DOHH2 (cell line): ENCODE measurements around the gene PTER.

ENCODE experiments used
- H3F3A ChIP-seq: fragments of 200-600 bp; sonication (generic), shearing (Covaris generic); 2 replicates; pipeline ENCODE4 v1.6.0; 2016; ENCODE audit warnings: antibody characterized with exemption, mild to moderate bottlenecking; ENCODE audit not compliant: control insufficient read depth, insufficient read depth
- H3K27ac ChIP-seq: fragments of 200-600 bp; sonication (generic); 2 replicates; pipeline ENCODE4 v1.5.1; 2014; ENCODE audit warnings: low read depth, mild to moderate bottlenecking, low read length, moderate library complexity
- H3K27me3 ChIP-seq: fragments of 200-600 bp; sonication (generic); 2 replicates; pipeline ENCODE4 v1.6.1; 2014; ENCODE audit warnings: mild to moderate bottlenecking, low read length, mixed read lengths; ENCODE audit not compliant: control insufficient read depth
- H3K36me3 ChIP-seq: fragments of 200-600 bp; sonication (generic); 2 replicates; pipeline ENCODE4 v1.6.1; 2014; ENCODE audit warnings: mild to moderate bottlenecking, low read length, moderate library complexity, mixed read lengths; ENCODE audit not compliant: control insufficient read depth
- H3K4me1 ChIP-seq: fragments of 200-600 bp; sonication (generic); 2 replicates; pipeline ENCODE4 v1.6.1; 2014; ENCODE audit warnings: mild to moderate bottlenecking, low read length, mixed read lengths; ENCODE audit not compliant: control insufficient read depth
- H3K4me2 ChIP-seq: fragments of 200-600 bp; sonication (generic); 2 replicates; pipeline ENCODE4 v1.6.0; 2014; ENCODE audit warnings: mild to moderate bottlenecking, low read length, moderate library complexity
- H3K4me3 ChIP-seq: fragments of 200-600 bp; sonication (generic); 2 replicates; pipeline ENCODE4 v1.5.1; 2014; ENCODE audit warnings: mild to moderate bottlenecking, low read length, mixed read lengths
- H3K79me2 ChIP-seq: fragments of 200-600 bp; sonication (generic); 2 replicates; pipeline ENCODE4 v1.6.1; 2014; ENCODE audit warnings: mild to moderate bottlenecking, low read length, mixed read lengths; ENCODE audit not compliant: control insufficient read depth
- H3K9me2 ChIP-seq: fragments of 200-600 bp; sonication (generic); replicated peaks from 2 replicates; pipeline ENCODE4 v1.6.1; 2014; ENCODE audit warnings: mild to moderate bottlenecking, low read length, mixed read lengths; ENCODE audit not compliant: control insufficient read depth
- H3K9me3 ChIP-seq: fragments of 200-600 bp; sonication (generic); 2 replicates; pipeline ENCODE4 v1.6.1; 2014; ENCODE audit warnings: antibody characterized with exemption, low read length, mixed read lengths; ENCODE audit not compliant: control insufficient read depth, insufficient read depth
- H4K20me1 ChIP-seq: fragments of 200-600 bp; sonication (generic); 2 replicates; pipeline ENCODE4 v1.6.0; 2014; ENCODE audit warnings: low read depth, mild to moderate bottlenecking, antibody characterized with exemption, low read length, moderate library complexity; ENCODE audit not compliant: control insufficient read depth, insufficient read depth
- EZH2phosphoT487 ChIP-seq: fragments of 200-600 bp; sonication (generic); IDR thresholded peaks from 2 replicates; pipeline ENCODE4 v1.6.1; 2017; ENCODE audit warnings: borderline replicate concordance, mild to moderate bottlenecking, antibody characterized with exemption, low read length, moderate library complexity, mixed read lengths
- TF ChIP-seq, protein P1 (sequence below): fragments of 200-600 bp; sonication (generic); IDR thresholded peaks from one replicate; pipeline ENCODE4 v1.5.1; 2014; ENCODE audit warnings: antibody characterized with exemption, mild to moderate bottlenecking, low read depth, low read length; ENCODE audit not compliant: poor library complexity, severe bottlenecking

PTER gene, protein sequence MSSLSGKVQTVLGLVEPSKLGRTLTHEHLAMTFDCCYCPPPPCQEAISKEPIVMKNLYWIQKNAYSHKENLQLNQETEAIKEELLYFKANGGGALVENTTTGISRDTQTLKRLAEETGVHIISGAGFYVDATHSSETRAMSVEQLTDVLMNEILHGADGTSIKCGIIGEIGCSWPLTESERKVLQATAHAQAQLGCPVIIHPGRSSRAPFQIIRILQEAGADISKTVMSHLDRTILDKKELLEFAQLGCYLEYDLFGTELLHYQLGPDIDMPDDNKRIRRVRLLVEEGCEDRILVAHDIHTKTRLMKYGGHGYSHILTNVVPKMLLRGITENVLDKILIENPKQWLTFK

DNA sequence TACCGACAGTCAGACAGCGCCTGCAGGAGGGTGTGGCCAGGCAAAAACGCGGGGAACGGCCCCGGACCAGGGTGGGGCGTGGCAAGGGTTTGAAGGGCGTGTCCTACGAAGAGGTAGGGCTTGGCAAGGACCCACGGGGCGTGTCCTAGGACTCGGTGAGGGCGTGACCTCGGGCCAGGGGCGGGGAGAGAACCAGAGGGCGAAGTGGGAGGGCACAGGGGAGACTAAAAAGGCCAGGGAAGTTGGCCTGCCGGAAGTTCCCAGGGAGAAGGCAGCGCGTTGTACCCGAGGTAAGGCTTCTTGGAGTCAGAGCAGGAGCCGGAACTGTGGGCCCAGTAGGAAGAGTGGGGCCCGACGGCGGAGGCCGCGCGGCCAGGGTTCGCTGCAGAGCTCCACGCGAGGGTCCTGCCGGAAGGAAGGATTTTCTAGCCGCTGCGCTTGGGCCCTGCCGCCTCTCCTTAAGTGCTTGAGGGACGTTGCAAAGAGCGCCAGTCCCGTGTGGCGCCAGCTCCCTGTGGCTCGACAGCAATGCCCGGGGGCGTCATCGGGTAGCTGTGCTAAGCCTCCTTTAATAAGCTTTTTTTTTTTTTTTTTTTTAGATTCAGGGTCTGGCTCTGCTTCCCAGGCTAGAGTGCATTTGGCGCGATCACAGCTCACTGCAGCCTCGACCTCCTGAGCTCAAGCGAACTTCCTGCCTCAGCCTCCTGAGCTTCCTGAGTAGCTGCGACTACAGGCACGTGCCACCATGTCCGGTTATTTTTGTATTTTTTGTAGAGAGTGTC is at the start of gene PTER:
Gene PTER (plus strand): TSS at position 253 of the 782 bp plus-strand sequence. CDS start 47,375 bp downstream, outside the sequence.
- no peaks in the 10 kb centered on the region for H3K9me2 ChIP-seq
- H4K20me1 ChIP-seq = no peaks in the 10 kb centered on the region
- peak within 1 kb of the TSS; percentile 62 for H3K27ac ChIP-seq
- TF ChIP-seq, protein P1, sequence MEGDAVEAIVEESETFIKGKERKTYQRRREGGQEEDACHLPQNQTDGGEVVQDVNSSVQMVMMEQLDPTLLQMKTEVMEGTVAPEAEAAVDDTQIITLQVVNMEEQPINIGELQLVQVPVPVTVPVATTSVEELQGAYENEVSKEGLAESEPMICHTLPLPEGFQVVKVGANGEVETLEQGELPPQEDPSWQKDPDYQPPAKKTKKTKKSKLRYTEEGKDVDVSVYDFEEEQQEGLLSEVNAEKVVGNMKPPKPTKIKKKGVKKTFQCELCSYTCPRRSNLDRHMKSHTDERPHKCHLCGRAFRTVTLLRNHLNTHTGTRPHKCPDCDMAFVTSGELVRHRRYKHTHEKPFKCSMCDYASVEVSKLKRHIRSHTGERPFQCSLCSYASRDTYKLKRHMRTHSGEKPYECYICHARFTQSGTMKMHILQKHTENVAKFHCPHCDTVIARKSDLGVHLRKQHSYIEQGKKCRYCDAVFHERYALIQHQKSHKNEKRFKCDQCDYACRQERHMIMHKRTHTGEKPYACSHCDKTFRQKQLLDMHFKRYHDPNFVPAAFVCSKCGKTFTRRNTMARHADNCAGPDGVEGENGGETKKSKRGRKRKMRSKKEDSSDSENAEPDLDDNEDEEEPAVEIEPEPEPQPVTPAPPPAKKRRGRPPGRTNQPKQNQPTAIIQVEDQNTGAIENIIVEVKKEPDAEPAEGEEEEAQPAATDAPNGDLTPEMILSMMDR = no peak
- TF ChIP-seq EZH2phosphoT487 = no peak
- peaks cover 41% of the 10 kb centered on the region for H3K4me1 ChIP-seq
- peaks cover 5% of the 10 kb centered on the region for H3K27me3 ChIP-seq
- H3K4me3 ChIP-seq = peak within 1 kb of the TSS; percentile 83
- H3K79me2 ChIP-seq = peaks cover 51% of the 10 kb centered on the region
- H3K36me3 ChIP-seq = peaks cover 41% of the 10 kb centered on the region
- no peaks in the 10 kb centered on the region for H3K9me3 ChIP-seq
- H3F3A ChIP-seq = no peaks in the 10 kb centered on the region
- H3K4me2 ChIP-seq = peak within 1 kb of the TSS; percentile 68

DNA sequence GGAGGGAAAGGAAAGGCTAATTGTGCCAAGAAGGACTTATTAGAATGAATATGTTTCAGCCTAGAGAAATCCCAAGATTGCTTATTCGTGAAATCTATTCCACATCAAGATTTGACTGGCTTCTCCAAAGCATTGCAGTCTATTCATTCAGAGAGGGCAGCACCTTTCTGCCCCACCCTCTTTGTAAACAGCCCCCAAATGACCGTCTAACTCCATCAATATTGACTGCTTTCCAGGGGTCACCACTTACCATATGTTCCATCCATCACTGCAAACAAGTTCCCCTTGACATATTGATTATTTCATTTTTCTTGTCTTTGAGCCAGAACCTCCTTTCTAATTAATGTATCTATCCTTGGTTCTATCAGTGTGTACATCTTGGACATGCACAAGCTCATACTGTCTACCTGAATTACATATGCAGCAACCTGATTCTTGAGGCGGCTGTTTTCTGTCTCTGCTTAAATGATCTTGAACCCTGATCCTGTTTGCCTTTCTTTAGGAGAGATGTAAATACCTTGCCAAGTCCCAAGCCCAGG is 44.2 kb upstream of the PTER start:
- H3K27ac ChIP-seq = no peak overlapping the region
- no peaks in the 10 kb centered on the region for H4K20me1 ChIP-seq
- H3K36me3 ChIP-seq = no peaks in the 10 kb centered on the region
- no peaks in the 10 kb centered on the region for H3K4me1 ChIP-seq
- no peak overlapping the region for H3K4me2 ChIP-seq
- no peaks in the 10 kb centered on the region for H3K9me3 ChIP-seq
- H3K9me2 ChIP-seq = no peaks in the 10 kb centered on the region
- H3F3A ChIP-seq = no peaks in the 10 kb centered on the region
- H3K79me2 ChIP-seq = no peaks in the 10 kb centered on the region
- no peak overlapping the region for H3K4me3 ChIP-seq
- no peaks in the 10 kb centered on the region for H3K27me3 ChIP-seq
- TF ChIP-seq, protein P1 = no peak
- no peak for TF ChIP-seq EZH2phosphoT487

DNA sequence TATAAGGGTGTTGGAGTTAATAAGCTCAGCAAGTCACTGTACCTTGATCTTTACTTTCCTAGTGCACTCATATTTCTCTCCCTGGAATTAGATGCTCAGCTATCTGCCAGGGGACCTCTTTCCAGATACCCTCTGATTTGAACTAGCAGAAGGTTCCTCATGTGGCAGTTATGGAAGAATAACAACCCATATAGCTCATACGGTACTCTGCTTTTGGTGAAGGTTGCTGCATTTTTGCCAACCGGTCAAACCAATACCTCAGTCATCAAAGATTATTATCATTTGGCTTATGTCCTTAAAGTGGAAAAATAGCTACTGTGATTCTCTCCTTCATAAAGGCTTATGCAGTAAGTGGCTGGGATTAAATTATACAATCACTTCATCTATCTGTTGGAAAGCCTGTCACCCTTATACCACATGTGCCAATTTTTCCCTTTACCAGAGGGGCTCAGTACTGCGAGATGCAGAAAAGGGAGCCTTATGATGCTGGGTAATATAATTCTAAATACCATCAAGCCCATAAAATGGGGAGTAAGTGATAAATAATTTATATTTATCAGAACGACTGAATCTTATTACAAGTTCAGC is 43.4 kb upstream of the PTER start:
- no peak overlapping the region for H3K4me2 ChIP-seq
- H3K4me3 ChIP-seq = no peak overlapping the region
- H3K36me3 ChIP-seq = no peaks in the 10 kb centered on the region
- no peaks in the 10 kb centered on the region for H4K20me1 ChIP-seq
- TF ChIP-seq, protein P1 = no peak
- no peak for TF ChIP-seq EZH2phosphoT487
- no peaks in the 10 kb centered on the region for H3K27me3 ChIP-seq
- no peak overlapping the region for H3K27ac ChIP-seq
- no peaks in the 10 kb centered on the region for H3K79me2 ChIP-seq
- H3K9me2 ChIP-seq = no peaks in the 10 kb centered on the region
- no peaks in the 10 kb centered on the region for H3K9me3 ChIP-seq
- H3K4me1 ChIP-seq = no peaks in the 10 kb centered on the region
- H3F3A ChIP-seq = no peaks in the 10 kb centered on the region
